Stimulated activated CD8-positive, alpha-beta memory T cell treated with anti-CD3 and anti-CD28 coated beads, Interleukin-15, amount 100 ng/mL, for 48 hours (primary cell): ENCODE results near the gene AJM1.
"Not testable (repeated sequence)": the region's sequence is repeated elsewhere in the genome, so short reads cannot be mapped to it uniquely, and the experiment has no call there.

Source experiments
- DNase-seq, 2 donors: peaks; one replicate each; pipeline ENCODE4 v3.0.0-alpha.2; 2020; ENCODE audit warnings: low read depth in 2 of 2

The AJM1 gene

DNA sequence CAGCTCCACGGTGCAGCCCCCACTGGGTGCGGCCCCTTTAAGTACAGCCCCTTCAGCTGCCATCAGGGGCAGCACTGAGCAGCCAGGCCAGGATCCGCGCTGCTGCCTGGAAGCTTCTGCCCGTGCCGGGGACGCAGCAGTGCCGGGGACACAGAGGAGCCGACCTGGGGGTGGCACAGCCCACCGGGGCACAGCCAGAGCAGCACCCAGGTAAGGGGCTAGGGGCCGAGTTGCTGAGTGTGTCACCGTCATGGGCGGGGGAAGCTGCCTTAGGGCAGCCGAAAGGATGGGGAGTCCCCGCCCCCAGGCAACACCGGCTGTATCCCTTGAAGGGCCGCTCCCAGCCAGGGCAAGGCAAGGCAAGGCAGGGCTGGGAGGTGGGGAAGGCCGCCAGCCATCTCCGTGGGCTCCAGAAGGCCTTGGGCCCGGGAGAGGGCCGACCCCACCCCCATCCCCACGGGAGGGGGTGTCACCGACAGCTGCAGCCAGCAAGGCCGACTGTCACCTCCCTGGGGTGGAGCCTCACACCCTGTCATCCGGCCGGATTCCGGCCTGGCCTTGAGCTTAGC, at the start of gene AJM1:
Gene AJM1 (plus strand): TSS at position 99 of the 569 bp plus-strand sequence. CDS start 1,937 bp downstream, outside the sequence.
- peak; percentile 65 to 72 for DNase-seq

DNA sequence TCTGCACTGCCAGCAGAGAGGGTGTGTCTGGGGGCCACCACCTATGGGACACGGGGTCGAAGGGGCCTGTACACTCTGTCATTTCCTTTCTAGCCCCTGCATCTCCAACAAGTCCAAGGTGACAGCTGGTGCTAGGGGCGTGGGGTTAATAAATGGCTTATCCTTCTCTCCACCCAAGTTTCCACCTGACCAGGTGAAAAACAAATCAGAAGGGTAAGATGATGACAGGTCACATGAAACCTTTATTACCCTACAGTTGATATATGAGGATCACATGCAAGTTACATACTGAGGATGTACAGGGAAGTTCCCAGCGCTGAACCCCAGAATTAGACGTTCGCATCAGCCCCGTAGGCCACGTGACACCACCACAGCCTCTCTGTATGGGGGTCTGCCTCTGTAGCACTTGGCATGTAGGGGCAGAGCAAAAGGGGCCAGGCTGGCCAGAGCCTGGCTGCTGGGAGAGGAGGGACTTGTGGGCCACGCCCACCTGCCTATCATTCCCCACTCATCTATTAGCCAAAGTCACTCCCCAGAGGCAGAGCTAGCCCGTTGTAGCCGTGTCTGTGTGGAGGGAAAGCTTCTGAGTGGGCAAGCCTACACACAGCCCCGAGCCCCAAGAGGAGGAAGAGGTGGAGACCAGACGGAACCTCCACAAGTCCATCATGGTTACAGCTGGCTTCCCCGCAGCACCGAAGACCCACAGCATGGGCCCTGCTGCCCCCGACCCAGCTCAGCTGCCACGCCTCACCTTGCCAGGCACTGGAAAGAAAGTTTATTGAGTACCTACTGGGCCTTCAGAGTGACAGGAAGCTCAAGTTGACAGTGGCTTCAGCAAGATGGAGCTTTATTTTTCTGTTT, 49.0 kb upstream of the AJM1 start:
- DNase-seq = no peak

DNA sequence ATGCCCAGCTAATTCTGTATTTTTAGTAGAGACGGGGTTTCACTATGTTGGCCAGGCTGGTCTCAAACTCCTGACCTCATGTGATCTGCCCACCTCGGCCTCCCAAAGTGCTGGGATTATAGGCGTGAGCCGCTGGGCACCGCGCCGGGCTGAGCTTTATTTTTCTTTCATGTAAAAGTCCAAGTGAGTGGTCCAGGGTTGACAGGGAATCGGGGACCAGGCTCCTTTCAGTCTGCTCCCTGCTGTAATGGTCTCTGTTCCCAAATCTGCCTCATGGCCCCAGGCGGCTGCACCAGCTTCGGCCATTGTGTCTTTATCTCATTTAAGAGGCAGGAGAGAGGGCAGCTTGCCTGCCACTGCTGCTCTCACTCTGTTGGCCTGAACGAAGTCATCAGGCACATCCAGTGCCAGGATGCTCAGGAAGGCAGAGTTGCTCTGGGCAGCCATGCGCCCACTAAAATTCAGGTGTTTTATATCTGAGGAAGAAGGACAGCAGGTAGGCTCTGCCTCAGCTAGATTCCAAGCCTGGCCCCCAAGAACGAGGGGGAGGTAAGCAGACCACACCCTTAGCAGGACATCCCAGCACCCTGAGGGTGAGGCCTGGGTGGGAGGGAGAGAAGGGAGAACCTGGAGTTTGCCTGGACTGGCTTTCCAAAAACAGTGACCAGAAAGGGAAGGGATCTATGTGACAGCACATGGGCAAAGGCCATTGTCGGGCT, 47.8 kb upstream of the AJM1 start:
- DNase-seq = no peak

DNA sequence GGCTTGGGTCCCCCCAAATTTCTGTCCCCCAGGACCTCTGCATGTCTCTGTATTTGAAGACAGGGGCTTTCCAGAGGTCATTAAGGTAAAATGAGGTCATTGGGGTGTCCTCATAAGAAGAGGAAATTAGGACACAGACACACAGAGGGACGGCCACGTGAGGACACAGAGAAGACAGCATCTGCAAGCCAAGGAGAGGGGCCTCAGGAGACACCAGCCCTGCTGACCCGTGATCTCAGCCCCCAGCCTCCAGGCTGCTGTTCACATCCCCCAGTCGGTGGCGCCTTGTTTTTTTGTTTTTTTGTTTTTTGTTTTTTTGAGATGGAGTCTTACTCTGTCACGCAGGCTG, 47.3 kb upstream of the AJM1 start:
- no peak for DNase-seq

DNA sequence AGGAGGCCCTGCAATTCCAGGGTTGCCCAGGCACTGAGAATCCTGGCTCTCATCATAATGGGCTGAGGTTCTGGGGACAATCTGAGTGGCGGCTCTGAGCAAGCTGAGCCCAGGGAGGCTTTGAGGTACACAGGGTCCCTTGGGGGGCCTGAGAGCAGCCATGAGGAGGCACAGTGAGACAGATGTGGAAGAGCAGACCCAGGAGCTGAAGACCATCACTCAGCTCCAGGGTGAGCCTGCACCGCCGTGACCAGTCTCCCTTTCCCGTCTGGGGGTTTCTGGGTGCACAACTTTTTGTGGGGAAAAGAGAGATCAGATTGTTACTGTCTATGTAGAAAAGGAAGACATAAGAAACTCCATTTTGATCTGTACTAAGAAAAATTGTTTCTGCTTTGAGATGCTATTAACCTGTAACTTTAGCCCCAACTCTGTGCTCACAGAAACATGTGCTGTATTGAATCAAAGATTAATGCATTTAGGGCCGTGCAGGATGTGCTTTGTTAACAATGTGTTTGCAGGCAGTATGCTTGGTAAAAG, 46.0 kb upstream of the AJM1 start, which contains the start of gene CCDC183:
Gene CCDC183 (plus strand): TSS at position 101 of the 537 bp plus-strand sequence. CDS start 60 bp downstream, at position 161.
- no peak for DNase-seq

DNA sequence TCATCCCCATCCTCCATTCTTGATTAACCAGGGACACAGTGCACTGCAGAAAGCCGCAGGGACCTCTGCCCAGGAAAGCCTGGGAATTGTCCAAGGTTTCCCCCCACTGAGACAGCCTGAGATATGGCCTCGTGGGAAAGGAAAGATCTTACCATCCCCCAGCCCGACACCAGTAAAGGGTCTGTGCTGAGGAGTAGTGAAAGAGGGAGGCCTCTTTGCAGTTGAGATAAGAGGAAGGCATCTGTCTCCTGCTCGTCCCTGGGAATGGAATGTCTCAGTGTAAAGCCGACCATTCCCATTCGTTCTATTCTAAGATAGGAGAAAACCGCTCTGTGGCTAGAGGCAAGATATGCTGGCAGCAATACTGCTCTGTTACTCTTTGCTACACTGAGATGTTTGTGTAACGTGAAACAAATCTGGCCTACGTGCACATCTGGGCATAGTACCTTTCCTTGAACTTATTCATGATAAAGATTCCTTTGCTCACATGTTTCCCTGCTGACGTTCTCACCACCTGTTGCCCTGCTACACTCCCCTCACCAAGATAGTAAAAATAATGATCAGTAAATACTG, 45.4 kb upstream of the AJM1 start:
- DNase-seq = not testable (repeated sequence)

DNA sequence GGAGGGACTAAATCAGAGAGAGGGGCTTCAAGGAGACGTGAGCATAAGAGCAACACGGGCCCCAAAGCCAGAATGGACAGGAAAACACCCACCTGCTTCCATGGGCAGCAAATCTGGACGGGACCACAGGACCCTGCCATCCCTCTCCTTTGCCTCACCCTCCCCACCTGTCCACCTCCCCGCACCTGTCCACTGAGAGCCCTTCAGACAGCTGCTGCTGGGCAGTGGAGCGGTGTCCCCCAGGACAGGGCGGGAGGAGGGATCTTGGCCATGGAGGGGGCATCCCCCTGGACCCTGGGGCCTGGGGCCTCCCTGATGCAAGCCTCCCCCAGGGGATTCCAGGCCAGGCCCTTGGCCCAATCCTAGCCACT, 43.6 kb upstream of the AJM1 start:
- no peak for DNase-seq

DNA sequence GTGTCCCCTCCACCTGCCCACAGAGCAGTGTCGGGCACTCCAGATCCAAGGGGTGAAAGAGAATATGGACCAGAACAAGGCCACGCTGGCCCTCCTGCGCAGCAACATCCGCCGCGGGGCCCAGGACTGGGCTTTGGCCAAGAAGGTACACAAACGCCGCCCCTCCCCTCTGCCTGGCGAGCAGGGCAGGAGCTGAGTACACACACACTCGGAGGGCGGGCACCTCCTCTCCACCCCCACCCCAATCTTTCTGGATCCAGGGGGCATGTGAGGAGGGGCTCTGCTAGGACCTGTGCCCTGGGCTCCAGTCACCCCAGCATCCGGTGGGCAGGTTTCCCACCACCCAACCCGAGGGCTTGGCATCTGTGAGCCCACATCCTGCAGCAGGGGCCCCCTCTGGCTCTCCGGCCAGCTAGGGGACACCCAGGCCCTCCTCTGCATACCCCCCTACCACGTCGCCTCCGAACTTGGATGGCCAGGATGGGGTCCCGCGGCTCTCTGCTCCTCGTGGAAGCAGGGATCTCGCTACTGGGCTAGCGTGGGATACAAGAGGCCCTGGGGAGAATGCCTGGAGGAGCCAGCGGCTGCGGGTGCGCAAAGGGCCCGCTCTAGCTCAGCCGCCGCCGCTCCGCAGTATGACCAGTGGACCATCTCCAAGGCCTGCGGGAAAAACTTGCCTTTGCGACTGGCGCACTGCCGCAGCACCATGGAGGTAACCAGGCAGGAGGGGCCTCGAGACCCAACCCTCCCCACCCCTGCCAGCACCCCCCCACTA, 43.0 kb upstream of the AJM1 start:
- no peak for DNase-seq

DNA sequence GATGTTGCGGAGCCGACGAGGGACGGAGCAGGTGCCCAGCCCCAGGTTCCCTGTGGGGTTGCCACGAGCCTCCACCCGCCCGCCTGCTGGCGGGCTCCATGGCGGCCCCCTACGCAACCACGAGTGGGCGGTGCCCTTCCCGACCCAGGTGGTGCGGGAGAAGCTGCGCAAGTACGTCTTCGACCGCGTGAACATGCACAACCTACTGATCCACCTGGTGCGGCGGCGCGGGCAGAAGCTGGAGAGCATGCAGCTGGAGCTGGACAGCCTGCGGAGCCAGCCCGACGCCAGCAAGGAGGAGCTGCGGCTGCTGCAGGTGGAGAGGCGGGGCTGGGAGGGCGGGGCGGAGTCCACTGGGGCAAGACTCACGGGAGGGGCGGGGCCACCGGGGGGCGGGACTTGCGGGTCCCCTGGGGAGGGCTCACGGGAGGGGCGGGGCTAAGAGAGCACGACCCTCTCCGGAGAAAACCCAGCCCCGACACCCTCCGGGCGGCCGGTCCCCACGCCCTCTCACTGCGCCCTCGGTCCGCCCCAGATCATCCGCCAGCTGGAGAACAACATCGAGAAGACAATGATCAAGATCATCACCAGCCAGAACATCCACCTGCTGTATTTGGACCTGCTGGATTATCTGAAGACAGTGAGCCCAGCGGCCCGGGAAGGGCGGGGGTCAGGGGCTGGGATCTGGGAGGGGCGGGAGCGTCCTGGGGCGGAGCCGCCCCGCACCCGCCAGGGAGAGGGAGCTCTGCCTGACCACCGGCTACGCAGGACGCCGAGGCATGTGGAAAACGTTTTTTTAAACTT, 42.2 kb upstream of the AJM1 start:
- DNase-seq = peak; percentile 83 to 86

DNA sequence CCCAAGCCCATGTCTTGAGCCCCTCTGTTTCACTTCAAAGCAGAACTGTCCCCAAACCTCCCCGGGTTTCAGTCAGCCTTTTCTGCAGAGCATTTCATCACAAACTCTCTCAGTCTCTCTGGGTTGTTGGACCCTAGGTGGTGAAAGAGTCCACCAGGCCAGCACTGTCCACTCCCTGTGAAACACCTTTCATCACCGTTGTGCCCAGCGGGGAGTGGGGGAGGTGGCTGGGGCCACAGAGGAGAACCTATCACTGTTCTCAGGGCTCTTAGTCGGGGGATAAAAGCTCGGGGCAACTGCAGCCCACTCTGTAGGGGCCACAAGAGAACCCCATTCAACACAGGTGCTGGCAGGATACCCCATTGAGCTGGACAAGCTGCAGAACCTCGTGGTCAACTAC, 40.0 kb upstream of the AJM1 start:
- no peak for DNase-seq

DNA sequence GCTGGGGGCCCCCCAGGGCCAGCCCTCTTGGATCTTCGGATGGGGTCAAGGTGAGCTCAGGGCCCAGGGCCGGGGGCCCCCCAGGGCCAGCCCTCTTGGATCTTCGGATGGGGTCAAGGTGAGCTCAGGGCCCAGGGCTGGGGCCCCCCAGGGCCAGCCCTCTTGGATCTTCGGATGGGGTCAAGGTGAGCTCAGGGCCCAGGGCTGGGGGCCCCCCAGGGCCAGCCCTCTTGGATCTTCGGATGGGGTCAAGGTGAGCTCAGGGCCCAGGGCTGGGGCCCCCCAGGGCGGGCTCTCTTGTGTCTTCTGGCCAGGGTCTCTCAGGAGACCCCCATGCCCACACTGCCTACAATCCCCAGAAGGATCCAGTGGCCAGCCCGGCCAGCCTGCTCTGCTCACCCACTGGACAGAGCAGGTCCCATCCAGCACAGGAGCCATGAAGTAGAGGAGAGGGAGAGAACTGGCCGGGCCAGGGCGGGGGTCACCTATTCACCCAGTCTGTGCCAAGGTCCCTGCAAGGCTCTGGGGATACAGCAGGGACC, 39.2 kb upstream of the AJM1 start:
- DNase-seq = not testable (repeated sequence)

DNA sequence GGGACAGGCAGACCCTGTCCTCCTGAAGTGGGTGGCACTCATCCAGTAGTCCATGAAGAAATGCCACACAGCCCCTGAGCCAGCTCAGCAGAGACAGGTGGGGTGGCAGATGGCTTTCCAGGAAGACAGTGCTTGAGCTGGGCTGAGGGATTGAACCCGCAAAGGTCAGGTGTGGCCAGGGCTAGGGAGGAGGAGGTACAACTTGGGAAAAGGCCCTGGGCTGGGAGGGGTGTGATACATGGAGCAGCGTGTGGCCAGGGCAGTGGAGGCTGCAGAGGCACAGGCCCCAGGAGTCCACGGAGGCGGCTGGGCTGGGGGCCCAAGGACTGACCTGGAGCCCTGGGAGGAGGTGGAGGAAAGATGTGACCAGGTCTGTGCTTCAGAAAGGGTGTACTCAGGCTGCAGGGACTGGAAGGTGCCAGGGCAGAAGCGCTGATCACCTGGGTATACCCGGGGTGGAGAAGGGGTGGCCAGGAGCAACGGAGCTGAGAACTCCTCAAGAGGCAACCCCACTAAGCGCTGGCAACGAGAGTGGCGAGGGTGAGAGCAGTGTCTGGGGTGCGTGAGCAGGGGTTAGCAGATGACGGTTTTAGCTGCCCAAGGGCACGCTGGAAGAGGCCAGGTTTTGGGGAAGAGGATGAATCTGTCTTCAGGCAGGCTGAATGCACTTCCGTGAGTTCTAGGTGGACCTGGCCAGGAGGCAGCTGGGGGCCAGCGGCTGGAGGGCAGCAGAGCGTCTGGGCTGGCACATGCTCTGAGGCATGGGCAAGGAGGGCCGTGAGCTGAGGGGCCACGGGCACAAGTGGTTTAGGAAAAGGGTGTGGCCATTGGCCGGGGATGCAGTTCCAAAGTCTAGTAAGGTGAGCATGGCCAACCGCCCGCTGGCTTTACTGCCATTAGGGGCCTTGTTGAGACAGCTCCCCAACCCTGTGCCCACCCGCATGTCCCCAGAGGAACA, 38.4 kb upstream of the AJM1 start:
- DNase-seq = no peak

DNA sequence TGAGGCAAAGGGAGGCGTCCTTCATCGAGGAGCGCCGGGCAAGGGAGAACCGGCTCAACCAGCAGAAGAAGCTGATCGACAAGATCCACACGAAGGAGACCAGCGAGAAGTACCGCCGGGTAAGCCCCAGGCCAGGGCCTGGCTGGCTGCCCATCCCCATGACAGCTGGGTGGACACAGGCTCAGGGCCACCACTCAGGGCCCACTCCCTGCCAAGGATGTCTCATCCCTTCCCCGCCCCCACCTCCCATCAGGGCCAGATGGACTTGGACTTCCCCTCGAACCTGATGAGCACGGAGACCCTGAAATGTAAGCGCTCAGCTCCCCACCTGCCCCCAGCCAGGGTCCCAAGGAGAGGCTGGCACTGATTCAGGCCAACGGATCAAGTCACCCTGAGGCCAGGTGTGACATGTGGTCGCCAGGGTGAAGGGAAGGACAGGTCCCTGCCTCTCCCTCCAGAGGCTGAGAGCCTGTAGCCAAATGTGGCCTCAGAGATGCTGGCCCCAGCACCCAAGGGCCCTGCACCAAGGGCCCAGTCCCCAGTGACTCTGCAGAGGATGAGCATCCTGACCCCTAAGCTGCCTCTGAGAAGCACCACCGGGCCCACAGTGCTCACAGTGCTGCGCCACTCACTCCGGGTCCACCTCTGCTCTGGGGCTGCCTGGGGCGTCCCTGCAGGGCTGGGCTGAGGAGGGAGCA, 37.6 kb upstream of the AJM1 start:
- DNase-seq = no peak

DNA sequence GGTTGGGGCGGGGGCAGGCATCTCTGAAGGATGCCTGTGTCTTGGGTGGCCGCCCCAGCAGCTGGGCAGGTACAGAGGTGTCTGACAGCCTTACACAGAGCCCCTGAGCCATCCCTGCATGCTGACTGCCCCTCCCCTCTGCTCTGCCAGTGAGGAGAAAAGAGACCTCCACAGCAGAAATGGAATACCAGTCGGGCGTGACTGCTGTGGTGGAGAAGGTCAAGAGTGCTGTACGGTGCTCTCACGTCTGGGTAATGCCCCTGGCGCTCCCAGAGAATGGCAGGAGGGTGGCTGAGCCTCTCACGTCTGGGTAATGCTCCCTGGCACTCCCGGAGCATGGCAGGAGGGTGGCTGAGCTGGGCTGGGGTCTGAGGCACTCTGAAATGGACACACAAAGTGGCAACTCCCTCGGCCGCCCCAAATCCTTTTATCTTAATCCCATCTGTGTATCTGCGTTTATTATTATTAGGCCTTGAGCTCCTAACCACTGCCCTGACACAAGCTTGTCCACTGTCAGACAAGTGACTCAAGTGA, 37.0 kb upstream of the AJM1 start:
- DNase-seq = no peak

DNA sequence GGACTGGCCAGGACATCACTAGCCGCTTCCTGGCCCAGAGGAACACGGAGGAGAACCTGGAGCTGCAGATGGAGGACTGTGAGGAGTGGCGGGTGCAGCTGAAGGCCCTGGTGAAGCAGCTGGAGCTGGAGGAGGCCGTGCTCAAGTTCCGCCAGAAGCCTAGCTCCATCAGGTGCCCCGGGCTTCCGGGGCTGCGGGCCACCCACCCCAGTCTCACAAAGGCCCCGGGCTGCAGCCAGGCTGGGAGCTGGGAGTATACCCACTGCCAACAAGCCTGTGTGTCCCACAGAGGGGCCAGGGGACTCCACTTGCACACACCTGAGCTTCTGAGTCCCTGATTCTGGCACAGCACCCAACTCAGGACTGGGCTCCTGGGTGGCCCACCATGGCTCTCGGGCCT, 36.2 kb upstream of the AJM1 start:
- no peak for DNase-seq

DNA sequence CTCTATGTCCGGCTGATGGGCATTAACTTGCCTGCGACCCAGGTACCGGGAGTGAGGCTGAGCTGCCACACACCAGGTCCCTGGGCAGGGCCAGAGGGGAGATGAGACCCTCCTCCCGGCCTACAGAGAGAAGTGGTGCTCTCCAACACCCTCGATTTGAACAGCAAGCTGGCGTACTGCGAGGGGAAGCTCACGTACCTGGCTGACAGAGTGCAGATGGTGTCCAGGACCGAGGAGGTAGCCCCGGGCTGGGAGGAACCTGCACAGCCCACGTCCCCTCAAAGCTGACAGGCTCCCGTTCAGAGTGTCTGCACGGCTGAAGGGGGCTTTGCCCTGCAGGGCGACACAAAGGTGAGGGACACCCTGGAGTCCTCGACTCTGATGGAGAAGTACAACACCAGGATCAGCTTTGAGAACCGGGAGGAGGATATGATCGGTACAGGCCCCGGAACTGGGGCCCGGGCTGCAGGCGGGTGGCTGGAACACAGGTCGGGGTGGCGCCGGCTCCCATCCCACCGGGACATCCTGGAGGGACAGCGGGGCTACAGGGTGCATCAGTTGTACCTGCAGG, 35.6 kb upstream of the AJM1 start:
- no peak for DNase-seq

DNA sequence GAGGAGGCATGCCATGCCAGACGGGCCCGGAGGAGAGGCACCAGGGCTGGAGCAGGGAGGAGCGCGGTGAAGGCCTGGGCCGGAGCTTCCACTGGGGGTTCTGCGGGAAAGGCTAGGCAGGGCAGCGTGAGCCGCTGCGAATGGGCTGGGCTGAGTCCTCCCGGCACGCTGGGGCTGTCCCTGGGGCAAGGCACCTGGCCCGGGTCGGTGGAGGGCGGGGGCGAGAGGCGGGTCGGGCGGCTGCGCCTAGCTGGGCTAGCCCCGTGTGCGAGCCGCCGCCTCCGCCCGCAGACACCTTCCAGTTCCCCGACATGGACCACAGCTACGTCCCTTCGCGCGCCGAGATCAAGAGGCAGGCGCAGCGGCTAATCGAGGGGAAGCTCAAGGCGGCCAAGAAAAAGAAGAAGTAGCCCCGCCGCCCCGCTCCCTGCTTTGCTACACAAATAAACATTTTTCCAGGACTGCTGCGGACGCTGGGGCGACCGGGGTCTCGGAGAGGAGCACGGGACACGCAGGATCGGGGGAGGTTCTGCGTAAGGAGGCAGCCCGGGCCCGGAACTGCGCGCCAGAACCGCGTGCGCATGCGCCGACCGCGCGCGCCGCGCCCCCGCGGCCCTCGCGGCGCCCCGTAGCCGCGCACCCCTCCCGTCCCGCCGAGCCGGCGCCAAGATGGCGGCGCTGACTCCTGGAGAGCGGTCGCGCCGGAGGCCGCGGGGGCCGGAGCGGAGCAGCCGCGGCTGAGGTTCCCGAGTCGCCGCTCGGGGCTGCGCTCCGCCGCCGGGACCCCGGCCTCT, 34.8 kb upstream of the AJM1 start, which contains the start of gene RABL6:
Gene RABL6 (plus strand): TSS at position 668 of the 794 bp plus-strand sequence. CDS start 249 bp downstream, outside the sequence.
- peak; percentile 74 to 79 for DNase-seq
